Measurements from ENCODE around the gene ANKRD33. TPM values are rescaled to one million over a fixed set of nuclear protein-coding genes. Genes with fewer than 3 reads are reported as not detected.

The ANKRD33 gene
- total RNA-seq, 5 donors from 2014 or later (not counting 1 experiment from before 2014, with no cell fraction given) = not detected

DNA sequence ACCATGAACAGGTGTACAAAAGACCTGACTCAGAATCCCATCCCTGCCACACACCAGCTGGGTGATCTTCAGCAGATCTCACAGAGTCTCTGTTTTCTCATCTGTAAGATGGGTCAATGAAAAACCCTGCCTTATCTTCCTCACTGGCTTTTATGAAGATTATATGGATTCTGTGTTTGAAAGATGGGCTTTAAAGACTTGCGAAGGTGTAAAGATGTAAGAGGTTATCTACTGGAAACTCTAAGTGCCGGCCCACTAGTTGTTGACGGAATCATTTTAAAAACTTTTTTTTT lies 15.3 kb upstream of the ANKRD33 start:
- H3K9me3 Mint-ChIP-seq = no peaks in the 10 kb centered on the region
- H3K27me3 Mint-ChIP-seq = peaks cover 26 to 37% of the 10 kb centered on the region in 2 donors
- H3K4me3 ChIP-seq (ENCODE audit: control insufficient read depth in 1 of 2, extremely low read depth in 1 of 2, low read length in 1 of 2) = no peak overlapping the region
- H3K4me1 ChIP-seq (ENCODE audit: control insufficient read depth in 1 of 2, extremely low read depth in 1 of 2, insufficient read depth in 2 of 2, low read length in 2 of 2) = peaks cover 0 to 14% of the 10 kb centered on the region in 2 experiments
- ChIA-PET CTCF (interaction anchor here (1.2 to 2.5 kb wide), 2 partner anchors 14 to 108 kb away, joined by 3 to 7 read pairs; no protein-coding TSS in a partner anchor), POLR2A (no interaction called here)
- H3K9me3 ChIP-seq = no peaks in the 10 kb centered on the region
- DNase-seq (no peak), ATAC-seq (replicated peaks in 1 of 4) (no peak)
- peaks cover 0 to 17% (median 9%) of the 10 kb centered on the region in 3 donors for H3K4me1 Mint-ChIP-seq
- no peak overlapping the region for H3K4me3 Mint-ChIP-seq
- H3K27ac ChIP-seq (ENCODE audit: low read length) = no peak overlapping the region
- peaks cover 0 to 53% of the 10 kb centered on the region in 2 experiments for H3K27me3 ChIP-seq (replicated peaks in 1 of 2; ENCODE audit: control insufficient read depth in 2 of 2, extremely low read depth in 1 of 2, insufficient read depth in 2 of 2, low read length in 1 of 2)
- no peaks in the 10 kb centered on the region for H3K36me3 Mint-ChIP-seq
- WGBS (ENCODE audit: insufficient coverage) = no CpG with 5 or more reads among the region's 3 CpGs
- H3K36me3 ChIP-seq (ENCODE audit: control insufficient read depth in 2 of 2, extremely low read depth in 1 of 2, insufficient read depth in 1 of 2, low read length in 1 of 2) = no peaks in the 10 kb centered on the region
- H3K27ac Mint-ChIP-seq = no peak overlapping the region

DNA sequence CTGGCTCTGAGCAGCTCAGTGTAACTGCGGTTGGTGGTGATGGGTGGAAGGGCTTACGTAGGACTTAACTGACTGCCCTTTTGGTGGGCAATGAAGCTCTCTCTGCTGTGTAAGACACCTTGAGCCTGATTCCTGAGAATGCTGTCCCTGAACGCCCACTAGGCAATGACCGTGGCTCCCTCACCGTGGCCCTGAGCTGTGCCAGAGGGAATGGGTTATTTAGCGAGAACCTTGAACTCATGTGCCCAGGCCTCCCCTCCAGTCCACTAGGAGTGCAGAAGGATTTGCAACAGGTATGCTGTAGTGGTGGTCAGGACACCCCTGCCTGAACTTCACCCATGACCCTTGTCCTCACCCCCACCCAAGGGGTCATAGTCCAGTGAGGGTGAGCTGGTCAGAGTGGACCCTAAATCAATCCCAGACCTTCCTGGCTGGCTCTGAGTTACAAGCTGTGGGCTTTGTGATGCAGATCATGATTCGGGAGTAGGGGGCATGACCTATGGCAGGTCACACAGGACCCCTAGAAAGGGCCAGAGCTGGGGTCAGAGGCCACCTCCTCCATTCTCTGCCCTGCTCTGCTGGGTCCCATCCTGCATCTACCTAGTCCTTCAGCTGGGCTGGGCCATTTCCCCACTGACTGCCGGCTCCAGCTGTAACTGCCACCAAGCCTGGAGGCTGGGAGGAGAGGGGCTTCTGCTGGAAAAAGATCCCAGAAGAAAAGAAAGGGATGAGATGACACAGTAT lies 14.5 kb upstream of the ANKRD33 start:
- ATAC-seq (replicated peaks in 1 of 4) = no peak
- Histone ChIP-seq H3K9me3 (no peaks in the 10 kb centered on the region), H3K4me3 (ENCODE audit: control insufficient read depth in 1 of 2, extremely low read depth in 1 of 2, low read length in 1 of 2) (no peak overlapping the region), H3K27me3 (replicated peaks in 1 of 2; ENCODE audit: control insufficient read depth in 2 of 2, extremely low read depth in 1 of 2, insufficient read depth in 2 of 2, low read length in 1 of 2) (peaks cover 0 to 45% of the 10 kb centered on the region in 2 experiments), H3K36me3 (ENCODE audit: control insufficient read depth in 2 of 2, extremely low read depth in 1 of 2, insufficient read depth in 1 of 2, low read length in 1 of 2) (no peaks in the 10 kb centered on the region), H3K27ac (ENCODE audit: low read length) (no peak overlapping the region), H3K4me1 (ENCODE audit: control insufficient read depth in 1 of 2, extremely low read depth in 1 of 2, insufficient read depth in 2 of 2, low read length in 2 of 2) (peaks cover 0 to 14% of the 10 kb centered on the region in 2 experiments)
- Mint-ChIP-seq H3K27ac (no peak overlapping the region), H3K36me3 (no peaks in the 10 kb centered on the region), H3K27me3 (peaks cover 20 to 32% of the 10 kb centered on the region in 2 donors), H3K4me1 (peaks cover 0 to 11% (median 6%) of the 10 kb centered on the region in 3 donors), H3K9me3 (no peaks in the 10 kb centered on the region), H3K4me3 (no peak overlapping the region)
- 94% methylated on average over 3 of the region's 8 CpGs for whole genome bisulfite sequencing (ENCODE audit: insufficient coverage)
- DNase-seq = no peak
- ChIA-PET CTCF (interaction anchor here (1.2 to 2.5 kb wide), 3 partner anchors 10 to 107 kb away, joined by 3 to 10 read pairs (median 7); no protein-coding TSS in a partner anchor), POLR2A (interaction anchor here in 1 of 2 donors (0.5 kb wide), 1 partner anchor 393 kb away, joined by 12 read pairs; no protein-coding TSS in a partner anchor)

- ATAC-seq (replicated peaks in 1 of 4) (no peak), DNase-seq (no peak)
- 88% methylated on average over 4 of the region's 8 CpGs for WGBS (ENCODE audit: insufficient coverage)
- Histone ChIP-seq H3K27ac (ENCODE audit: low read length) (no peak overlapping the region), H3K27me3 (replicated peaks in 1 of 2; ENCODE audit: control insufficient read depth in 2 of 2, extremely low read depth in 1 of 2, insufficient read depth in 2 of 2, low read length in 1 of 2) (peaks cover 0 to 39% of the 10 kb centered on the region in 2 experiments), H3K9me3 (no peaks in the 10 kb centered on the region), H3K36me3 (ENCODE audit: control insufficient read depth in 2 of 2, extremely low read depth in 1 of 2, insufficient read depth in 1 of 2, low read length in 1 of 2) (no peaks in the 10 kb centered on the region), H3K4me3 (ENCODE audit: control insufficient read depth in 1 of 2, extremely low read depth in 1 of 2, low read length in 1 of 2) (no peak overlapping the region), H3K4me1 (ENCODE audit: control insufficient read depth in 1 of 2, extremely low read depth in 1 of 2, insufficient read depth in 2 of 2, low read length in 2 of 2) (peaks cover 0 to 8% of the 10 kb centered on the region in 2 experiments)
- ChIA-PET CTCF (interaction anchor here (2.4 to 2.5 kb wide), 2 partner anchors 10 to 12 kb away, joined by 7 to 10 read pairs; no protein-coding TSS in a partner anchor), POLR2A (no interaction called here)
- Mint-ChIP-seq H3K9me3 (no peaks in the 10 kb centered on the region), H3K4me1 (peaks cover 0 to 7% (median 1%) of the 10 kb centered on the region in 3 donors), H3K27me3 (peaks cover 15 to 26% of the 10 kb centered on the region in 2 donors), H3K27ac (no peak overlapping the region), H3K4me3 (no peak overlapping the region), H3K36me3 (no peaks in the 10 kb centered on the region)
Observed at GRCh38 chr12:51874000-51874399, 13.9 kb upstream of the ANKRD33 start.

DNA sequence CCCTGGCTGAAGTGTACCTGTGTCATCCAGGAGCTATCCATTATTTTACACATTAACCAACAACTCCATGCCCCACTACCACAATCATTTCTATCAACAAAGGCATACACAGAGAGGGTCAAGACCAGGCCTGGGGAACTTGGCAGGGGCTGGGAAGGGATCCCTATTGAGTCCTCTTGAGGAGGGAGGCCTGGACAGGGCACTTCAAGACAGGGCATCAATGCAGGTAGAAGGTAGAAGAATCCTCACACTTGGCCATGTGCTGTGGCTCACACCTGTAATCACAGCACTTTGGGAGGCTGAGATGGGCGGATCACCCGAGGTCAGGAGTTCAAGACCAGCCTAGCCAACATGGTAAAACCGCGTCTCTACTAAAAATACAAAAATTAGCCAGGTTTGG lies 13.4 kb upstream of the ANKRD33 start:
- WGBS (ENCODE audit: insufficient coverage) = 81% methylated on average over 4 of the region's 4 CpGs
- DNase-seq = no peak
- ChIA-PET POLR2A (no interaction called here), CTCF (interaction anchor here (0.5 to 2.5 kb wide), 4 partner anchors 11 to 57 kb away, joined by 3 to 10 read pairs (median 6); no protein-coding TSS in a partner anchor)
- H3K27me3 Mint-ChIP-seq = peaks cover 15 to 28% of the 10 kb centered on the region in 2 donors
- no peak overlapping the region for H3K4me3 ChIP-seq (ENCODE audit: control insufficient read depth in 1 of 2, extremely low read depth in 1 of 2, low read length in 1 of 2)
- ATAC-seq (replicated peaks in 1 of 4) = no peak
- H3K27me3 ChIP-seq (replicated peaks in 1 of 2; ENCODE audit: control insufficient read depth in 2 of 2, extremely low read depth in 1 of 2, insufficient read depth in 2 of 2, low read length in 1 of 2) = peaks cover 0 to 35% of the 10 kb centered on the region in 2 experiments
- no peak overlapping the region for H3K27ac Mint-ChIP-seq
- H3K4me1 ChIP-seq (ENCODE audit: control insufficient read depth in 1 of 2, extremely low read depth in 1 of 2, insufficient read depth in 2 of 2, low read length in 2 of 2) = peaks cover 0 to 3% of the 10 kb centered on the region in 2 experiments
- no peaks in the 10 kb centered on the region for H3K36me3 ChIP-seq (ENCODE audit: control insufficient read depth in 2 of 2, extremely low read depth in 1 of 2, insufficient read depth in 1 of 2, low read length in 1 of 2)
- no peak overlapping the region for H3K27ac ChIP-seq (ENCODE audit: low read length)
- H3K9me3 Mint-ChIP-seq = no peaks in the 10 kb centered on the region
- peaks cover 0 to 6% (median 1%) of the 10 kb centered on the region in 3 donors for H3K4me1 Mint-ChIP-seq
- H3K4me3 Mint-ChIP-seq = no peak overlapping the region
- H3K36me3 Mint-ChIP-seq = no peaks in the 10 kb centered on the region
- no peaks in the 10 kb centered on the region for H3K9me3 ChIP-seq

- 88% methylated on average over 2 of the region's 3 CpGs for WGBS (ENCODE audit: insufficient coverage)
- peaks cover 0 to 5% of the 10 kb centered on the region in 2 experiments for H3K27me3 ChIP-seq (replicated peaks in 1 of 2; ENCODE audit: control insufficient read depth in 2 of 2, extremely low read depth in 1 of 2, insufficient read depth in 2 of 2, low read length in 1 of 2)
- ChIA-PET POLR2A (no interaction called here), CTCF (interaction anchor here in 1 of 2 donors (0.7 kb wide), 1 partner anchor 1924 kb away, joined by 6 read pairs; no protein-coding TSS in a partner anchor)
- H3K27me3 Mint-ChIP-seq = peaks cover 0 to 3% of the 10 kb centered on the region in 2 donors
- H3K27ac Mint-ChIP-seq = no peak overlapping the region
- H3K27ac ChIP-seq (ENCODE audit: low read length) = no peak overlapping the region
- H3K36me3 Mint-ChIP-seq = no peaks in the 10 kb centered on the region
- H3K4me1 Mint-ChIP-seq = peaks cover 0 to under 1% (median 0%) of the 10 kb centered on the region in 3 donors
- H3K9me3 ChIP-seq = no peaks in the 10 kb centered on the region
- ATAC-seq (replicated peaks in 1 of 4) (no peak), DNase-seq (no peak)
- H3K36me3 ChIP-seq (ENCODE audit: control insufficient read depth in 2 of 2, extremely low read depth in 1 of 2, insufficient read depth in 1 of 2, low read length in 1 of 2) = no peaks in the 10 kb centered on the region
- H3K4me3 Mint-ChIP-seq = no peak overlapping the region
- peaks cover 0 to 2% (median 0%) of the 10 kb centered on the region in 3 donors for H3K9me3 Mint-ChIP-seq
- no peaks in the 10 kb centered on the region for H3K4me1 ChIP-seq (ENCODE audit: control insufficient read depth in 1 of 2, extremely low read depth in 1 of 2, insufficient read depth in 2 of 2, low read length in 2 of 2)
- no peak overlapping the region for H3K4me3 ChIP-seq (ENCODE audit: control insufficient read depth in 1 of 2, extremely low read depth in 1 of 2, low read length in 1 of 2)
Observed at GRCh38 chr12:51879102-51879501, 8.8 kb upstream of the ANKRD33 start.

GRCh38 chr12:51883295-51883694 lies 4.6 kb upstream of the ANKRD33 start:
- H3K27me3 Mint-ChIP-seq = peaks cover 0 to 3% of the 10 kb centered on the region in 2 donors
- ATAC-seq (replicated peaks in 1 of 4) (no peak), DNase-seq (no peak)
- POLR2A ChIA-PET = no interaction called here
- no peak overlapping the region for H3K27ac Mint-ChIP-seq
- Histone ChIP-seq H3K4me1 (ENCODE audit: control insufficient read depth in 1 of 2, extremely low read depth in 1 of 2, insufficient read depth in 2 of 2, low read length in 2 of 2) (peaks cover 6 to 12% of the 10 kb centered on the region in 2 experiments), H3K36me3 (ENCODE audit: control insufficient read depth in 2 of 2, extremely low read depth in 1 of 2, insufficient read depth in 1 of 2, low read length in 1 of 2) (no peaks in the 10 kb centered on the region), H3K27me3 (replicated peaks in 1 of 2; ENCODE audit: control insufficient read depth in 2 of 2, extremely low read depth in 1 of 2, insufficient read depth in 2 of 2, low read length in 1 of 2) (peaks cover 0 to 4% of the 10 kb centered on the region in 2 experiments), H3K27ac (ENCODE audit: low read length) (no peak overlapping the region), H3K9me3 (no peaks in the 10 kb centered on the region), H3K4me3 (ENCODE audit: control insufficient read depth in 1 of 2, extremely low read depth in 1 of 2, low read length in 1 of 2) (no peak overlapping the region)
- H3K4me1 Mint-ChIP-seq = peaks cover 8 to 19% (median 17%) of the 10 kb centered on the region in 3 donors
- no peak overlapping the region for H3K4me3 Mint-ChIP-seq
- no peaks in the 10 kb centered on the region for H3K36me3 Mint-ChIP-seq
- WGBS (ENCODE audit: insufficient coverage) = no CpG with 5 or more reads among the region's 1 CpG
- CTCF ChIA-PET = no interaction called here
- peaks cover 0 to 2% (median 0%) of the 10 kb centered on the region in 3 donors for H3K9me3 Mint-ChIP-seq
